GM13977 (cell line): Measurements from ENCODE around the gene COMP.

Source experiments
- DNase-seq: peaks from one replicate; pipeline ENCODE4 v3.0.0; 2012; ENCODE audit warnings: low spot score
- CTCF ChIP-seq: IDR thresholded peaks from 2 replicates; pipeline ENCODE4 v1.5.1; 2012; ENCODE audit warnings: mild to moderate bottlenecking, control low read depth; ENCODE audit not compliant: insufficient read depth; ENCODE audit errors: extremely low read depth, missing control alignments
- in situ Hi-C: fragments of 300-500 bp; cut with MboI; formaldehyde crosslinking; loops from one replicate; pipeline ENCODE4 v1.12.0; 2022; ENCODE audit warnings: low sequenced_read_pairs, low pct_unique_long_range_greater_than_20kb, mixed read lengths, inconsistent platforms; ENCODE audit not compliant: unreplicated experiment

Gene COMP

DNA sequence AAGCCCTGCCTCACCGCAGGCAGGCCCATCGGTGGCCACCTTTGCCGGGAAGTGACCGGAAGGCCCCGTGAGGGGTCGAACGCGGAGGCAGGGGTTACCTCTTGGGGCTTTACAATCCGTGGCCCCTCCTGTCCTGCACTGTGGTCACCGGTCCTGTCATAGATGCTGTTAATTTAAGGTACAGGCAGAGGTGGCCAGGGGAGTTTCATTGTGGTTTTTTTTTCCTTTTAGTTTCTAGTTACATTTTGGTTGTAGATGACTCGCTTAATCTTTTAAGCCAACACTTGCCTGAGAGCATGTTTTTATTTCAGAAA is 13.1 kb downstream of the COMP start:
- TF ChIP-seq CTCF: no peak
- in situ Hi-C loops: no loop called here

GRCh38 chr19:18777301-18778075 is 13.6 kb downstream of the COMP start:
- TF ChIP-seq CTCF: no peak
- in situ Hi-C loops: no loop called here
- DNase-seq: no peak

More for the DNA sequence above, 13.1 kb downstream of the COMP start:
- DNase-seq: peak; percentile 63

DNA sequence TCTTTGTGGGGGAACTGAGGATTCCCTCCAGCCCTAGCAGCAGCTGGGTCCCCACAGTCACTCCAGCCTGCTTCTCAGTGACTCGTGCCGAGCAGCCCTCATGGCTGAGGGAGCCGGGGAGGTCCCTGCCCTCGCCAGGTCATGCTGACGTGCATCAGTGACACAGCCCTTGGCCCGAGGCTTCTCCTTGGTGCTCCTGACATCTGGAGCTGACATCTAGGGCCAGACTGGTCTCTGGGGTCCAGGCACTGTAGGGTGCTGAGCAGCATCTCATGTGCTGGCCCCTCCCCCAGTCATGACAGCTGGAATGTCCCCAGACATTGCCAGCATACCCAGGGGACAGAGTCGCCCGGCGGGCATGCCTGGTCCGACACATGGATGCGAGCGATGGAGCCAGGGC is 14.4 kb downstream of the COMP start:
- in situ Hi-C loops: no loop called here
- DNase-seq: no peak
- no peak for TF ChIP-seq CTCF

DNA sequence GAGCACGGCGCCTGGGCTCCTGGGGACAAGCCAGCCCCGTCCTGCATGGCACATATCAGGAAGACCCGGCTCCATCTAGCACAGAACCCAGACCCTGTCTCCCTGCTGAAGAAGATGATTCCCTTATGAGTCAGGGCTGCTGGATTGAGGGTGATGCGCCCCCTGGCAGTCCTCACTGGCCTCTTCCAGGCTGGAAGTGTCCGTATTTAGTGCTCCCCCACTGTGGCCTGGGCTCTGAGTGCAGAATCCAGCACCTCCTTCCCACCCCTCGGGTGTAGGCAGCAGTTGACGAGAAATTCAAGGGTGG is 14.9 kb downstream of the COMP start:
- no peak for TF ChIP-seq CTCF
- DNase-seq: no peak
- in situ Hi-C loops: no loop called here

- in situ Hi-C loops: no loop called here
- TF ChIP-seq CTCF: no peak
- DNase-seq: no peak
Observed at GRCh38 chr19:18775586-18776287, 15.4 kb downstream of the COMP start.

DNA sequence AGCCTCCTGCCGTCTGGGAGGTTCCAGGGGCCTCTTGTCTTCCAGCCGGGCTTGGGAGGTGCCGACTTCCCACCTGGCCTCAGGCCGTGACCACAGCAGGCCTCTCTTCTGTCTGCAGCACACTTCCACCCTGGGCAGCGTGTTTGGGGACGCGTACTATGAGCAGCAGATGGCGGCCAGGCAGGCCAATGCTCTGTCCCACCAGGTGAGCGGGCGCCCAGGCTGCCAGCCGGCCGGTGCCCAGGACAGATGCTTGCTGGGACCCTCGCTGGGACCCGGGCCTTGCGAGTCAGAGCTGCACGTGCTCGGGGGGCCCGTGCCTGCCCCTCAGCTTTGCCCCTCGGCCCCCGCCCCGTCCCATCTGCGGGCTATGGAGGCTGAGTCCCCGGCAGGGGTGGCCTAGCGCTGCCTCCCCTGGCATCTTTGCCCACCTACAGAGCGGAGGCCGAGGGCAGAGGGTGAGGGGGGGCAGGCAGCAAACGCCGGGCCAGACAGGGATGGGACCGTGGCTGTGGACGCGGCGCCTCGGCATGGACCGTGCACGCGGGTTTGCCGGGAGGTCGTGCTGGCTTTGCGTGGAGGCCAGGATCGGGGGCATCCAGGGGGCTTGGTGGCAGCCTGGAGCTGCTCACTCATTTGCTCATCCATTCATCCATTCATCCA is 16.2 kb downstream of the COMP start:
- no peak for TF ChIP-seq CTCF
- in situ Hi-C loops: no loop called here

More for the DNA sequence above, 16.2 kb downstream of the COMP start:
- DNase-seq: no peak
